ENCODE measurements around the gene TIMP4. TPM values are rescaled to one million over a fixed set of nuclear protein-coding genes. Genes with fewer than 3 reads are reported as not detected.

TIMP4 gene
- total and polyA plus RNA-seq, 2 of the 4 experiments (the other 2 are of a cell fraction): 0.39 to 0.54 TPM

GRCh38 chr3:12197475-12197874, 38.8 kb upstream of the TIMP4 start:
- Histone ChIP-seq H3K27ac (ENCODE audit: insufficient read depth, low read length) (no peak overlapping the region), H3K27me3 (ENCODE audit: control insufficient read depth, insufficient read depth, low read length) (no peaks in the 10 kb centered on the region), H3K4me3 (ENCODE audit: insufficient read depth, low read depth, low read length) (no peak overlapping the region), H3K56ac (ENCODE audit: extremely low read depth, insufficient read depth, low read length) (no peak overlapping the region), H4K5ac (ENCODE audit: low read depth, low read length) (no peak overlapping the region), H2AFZ (replicated peaks; ENCODE audit: low read length, poor library complexity) (no peak overlapping the region), H2BK20ac (ENCODE audit: low read depth, low read length) (no peak overlapping the region), H3K4me1 (ENCODE audit: control insufficient read depth, insufficient read depth, low read length) (peaks cover 23% of the 10 kb centered on the region), H4K20me1 (ENCODE audit: insufficient read depth, low read length) (no peaks in the 10 kb centered on the region), H3K36me3 (ENCODE audit: control insufficient read depth, insufficient read depth, low read length) (no peaks in the 10 kb centered on the region), H4K91ac (ENCODE audit: insufficient read depth, low read depth, low read length) (no peak overlapping the region), H3K14ac (replicated peaks; ENCODE audit: low read depth, low read length) (no peak overlapping the region), H2AK9ac (replicated peaks; ENCODE audit: low read depth, low read length, poor library complexity) (no peak overlapping the region), H3K9ac (ENCODE audit: low read depth, low read length) (no peak overlapping the region), H3K18ac (ENCODE audit: low read depth, low read length) (0 out of 2 replicates have a peak overlapping the region, but pooled peaks have one; percentile 17), H3K9me3 (ENCODE audit: control insufficient read depth, insufficient read depth, low read length) (peaks cover 3% of the 10 kb centered on the region), H2BK15ac (ENCODE audit: low read depth, low read length) (peak overlapping the region; percentile 57; the same call in 1 of the 3 replicates), H4K8ac (ENCODE audit: low read depth in 2 of 2, low read length in 2 of 2) (no peak overlapping the region), H3K4ac (ENCODE audit: low read depth, low read length) (no peak overlapping the region; the same call in 1 of the 2 replicates), H3K79me1 (ENCODE audit: low read depth in 1 of 2, low read length in 2 of 2) (no peaks in the 10 kb centered on the region), H3K4me2 (ENCODE audit: low read depth, low read length) (no peak overlapping the region), H2AK5ac (ENCODE audit: low read depth, low read length) (no peak overlapping the region; the same call in 1 of the 2 replicates), H2BK5ac (ENCODE audit: low read depth, low read length, poor library complexity, severe bottlenecking) (no peak overlapping the region), H3K23ac (ENCODE audit: low read depth, low read length) (no peak overlapping the region), H3K9me1 (ENCODE audit: insufficient read depth, low read length) (peaks cover 9% of the 10 kb centered on the region), H2BK120ac (ENCODE audit: low read depth, low read length) (peak overlapping the region; percentile 46; the same call in 1 of the 2 replicates)
- DNase-seq (no peak), ATAC-seq (ENCODE audit: low read depth) (no peak)
- dilution Hi-C loops (cut with HindIII; ENCODE audit: low sequenced_read_pairs, unreplicated experiment) (no loop called here), intact Hi-C loops (cut with micrococcal nuclease) (no loop called here), in situ Hi-C loops (cut with MboI; ENCODE audit: low sequenced_read_pairs) (no loop called here)
- ChIA-PET POLR2A (ENCODE audit: unreplicated experiment) (no interaction called here), CTCF (no interaction called here)
- BruUV-seq (replicated peaks): no TSS peak
- TF ChIP-seq ELK1 (IDR thresholded peaks at IDR 0.05; ENCODE audit: borderline replicate concordance, low read depth, low read length) (no peak), NFE2L2 (IDR thresholded peaks at IDR 0.05; ENCODE audit: low read depth, low read length) (no peak), RFX5 (IDR thresholded peaks at IDR 0.05; ENCODE audit: low read depth, low read length) (no peak), MXI1 (IDR thresholded peaks at IDR 0.05; ENCODE audit: borderline replicate concordance, low read depth, low read length) (no peak), POLR2A (IDR thresholded peaks at IDR 0.05; ENCODE audit: low read depth, low read length) (no peak), MAZ (IDR thresholded peaks at IDR 0.05; ENCODE audit: borderline replicate concordance, low read depth, low read length) (no peak), RCOR1 (IDR thresholded peaks at IDR 0.05; ENCODE audit: insufficient replicate concordance, low read length) (no peak), CEBPB (IDR thresholded peaks at IDR 0.05; ENCODE audit: low read depth, low read length) (no peak), CHD1 (IDR thresholded peaks at IDR 0.05; ENCODE audit: low read depth, low read length) (no peak), RAD21 (IDR thresholded peaks at IDR 0.05; ENCODE audit: low read length) (no peak), USF2 (IDR thresholded peaks at IDR 0.05; ENCODE audit: low read depth, low read length) (no peak), BHLHE40 (IDR thresholded peaks at IDR 0.05; ENCODE audit: low read depth, low read length) (no peak), MAFK (IDR thresholded peaks at IDR 0.05; ENCODE audit: low read depth, low read length) (no peak)
